HAP-1 (cell line): ENCODE measurements around the gene EBF3.

ENCODE experiments used
- DNase-seq, 2 experiments: peaks; one replicate each; pipeline ENCODE4 v3.0.0-alpha.2; 2016 to 2020; ENCODE audit warnings: low spot score in 2 of 2
- H3K27me3 ChIP-seq: fragments of 250-450 bp; sonication (Bioruptor Pico); 2 replicates; pipeline ENCODE4 v1.5.1; 2020; ENCODE audit warnings: low read depth, mild to moderate bottlenecking, moderate library complexity
- H3K36me3 ChIP-seq: fragments of 250-450 bp; sonication (Bioruptor Pico); replicated peaks from 2 replicates; pipeline ENCODE4 v1.5.1; 2020; ENCODE audit warnings: mild to moderate bottlenecking
- H3K4me1 ChIP-seq: fragments of 250-450 bp; sonication (Bioruptor Pico); 2 replicates; pipeline ENCODE4 v1.5.1; 2020; ENCODE audit warnings: mild to moderate bottlenecking
- H3K4me3 ChIP-seq: fragments of 250-450 bp; sonication (Bioruptor Pico); 2 replicates; pipeline ENCODE4 v1.5.1; 2020; ENCODE audit warnings: mild to moderate bottlenecking, moderate library complexity
- H3K9me3 ChIP-seq: fragments of 250-450 bp; sonication (Bioruptor Pico); 2 replicates; pipeline ENCODE4 v1.5.1; 2020; ENCODE audit warnings: mild to moderate bottlenecking, moderate library complexity
- in situ Hi-C: fragments of 300-500 bp; cut with MboI; formaldehyde crosslinking; loops from 3 replicates; pipeline ENCODE4 v1.14.3; 2020; ENCODE audit warnings: low sequenced_read_pairs, inconsistent platforms, mixed read lengths

EBF3 gene

GRCh38 chr10:129918836-129919235 lies 45.2 kb downstream of the EBF3 start:
- DNase-seq = no peak
- H3K9me3 ChIP-seq = no peaks in the 10 kb centered on the region
- no peak overlapping the region for H3K4me3 ChIP-seq
- in situ Hi-C loops = no loop called here
- H3K4me1 ChIP-seq = no peaks in the 10 kb centered on the region
- no peaks in the 10 kb centered on the region for H3K36me3 ChIP-seq
- no peaks in the 10 kb centered on the region for H3K27me3 ChIP-seq

- H3K36me3 ChIP-seq = no peaks in the 10 kb centered on the region
- DNase-seq = no peak
- in situ Hi-C loops = no loop called here
- no peaks in the 10 kb centered on the region for H3K27me3 ChIP-seq
- H3K4me1 ChIP-seq = peaks cover 2% of the 10 kb centered on the region
- H3K4me3 ChIP-seq = no peak overlapping the region
- H3K9me3 ChIP-seq = no peaks in the 10 kb centered on the region
Measured at GRCh38 chr10:129918401-129918800, 45.7 kb downstream of the EBF3 start.

- no peaks in the 10 kb centered on the region for H3K36me3 ChIP-seq
- no peaks in the 10 kb centered on the region for H3K27me3 ChIP-seq
- in situ Hi-C loops = no loop called here
- no peak for DNase-seq
- H3K9me3 ChIP-seq = no peaks in the 10 kb centered on the region
- no peak overlapping the region for H3K4me3 ChIP-seq
- peaks cover 7% of the 10 kb centered on the region for H3K4me1 ChIP-seq
Measured at GRCh38 chr10:129917936-129918335, 46.1 kb downstream of the EBF3 start.

GRCh38 chr10:129916506-129916995 lies 47.5 kb downstream of the EBF3 start:
- in situ Hi-C loops = no loop called here
- peaks cover 13% of the 10 kb centered on the region for H3K4me1 ChIP-seq
- H3K9me3 ChIP-seq = no peaks in the 10 kb centered on the region
- H3K36me3 ChIP-seq = no peaks in the 10 kb centered on the region
- no peak overlapping the region for H3K4me3 ChIP-seq
- DNase-seq = no peak
- H3K27me3 ChIP-seq = no peaks in the 10 kb centered on the region

- Histone ChIP-seq H3K27me3 (no peaks in the 10 kb centered on the region), H3K4me3 (no peak overlapping the region), H3K36me3 (no peaks in the 10 kb centered on the region), H3K4me1 (peaks cover 13% of the 10 kb centered on the region), H3K9me3 (no peaks in the 10 kb centered on the region)
- in situ Hi-C loops = no loop called here
- DNase-seq = no peak
Measured at GRCh38 chr10:129915526-129916378, 48.3 kb downstream of the EBF3 start.

GRCh38 chr10:129914960-129915359 lies 49.1 kb downstream of the EBF3 start:
- in situ Hi-C loops = no loop called here
- Histone ChIP-seq H3K36me3 (no peaks in the 10 kb centered on the region), H3K9me3 (no peaks in the 10 kb centered on the region), H3K4me3 (no peak overlapping the region), H3K27me3 (no peaks in the 10 kb centered on the region), H3K4me1 (peaks cover 13% of the 10 kb centered on the region)
- no peak for DNase-seq

GRCh38 chr10:129914153-129914855 lies 49.8 kb downstream of the EBF3 start:
- Histone ChIP-seq H3K4me1 (peaks cover 13% of the 10 kb centered on the region), H3K27me3 (no peaks in the 10 kb centered on the region), H3K9me3 (no peaks in the 10 kb centered on the region), H3K4me3 (no peak overlapping the region), H3K36me3 (no peaks in the 10 kb centered on the region)
- in situ Hi-C loops = no loop called here
- DNase-seq = no peak

GRCh38 chr10:129912986-129913695 lies 50.9 kb downstream of the EBF3 start:
- no peak for DNase-seq
- in situ Hi-C loops = no loop called here
- Histone ChIP-seq H3K4me3 (no peak overlapping the region), H3K27me3 (no peaks in the 10 kb centered on the region), H3K4me1 (peaks cover 13% of the 10 kb centered on the region), H3K36me3 (no peaks in the 10 kb centered on the region), H3K9me3 (no peaks in the 10 kb centered on the region)

- Histone ChIP-seq H3K4me1 (peaks cover 13% of the 10 kb centered on the region), H3K9me3 (no peaks in the 10 kb centered on the region), H3K4me3 (no peak overlapping the region), H3K27me3 (no peaks in the 10 kb centered on the region), H3K36me3 (no peaks in the 10 kb centered on the region)
- no peak for DNase-seq
- in situ Hi-C loops = no loop called here
Measured at GRCh38 chr10:129912166-129912917, 51.7 kb downstream of the EBF3 start.

GRCh38 chr10:129911451-129912165 lies 52.5 kb downstream of the EBF3 start:
- Histone ChIP-seq H3K36me3 (no peaks in the 10 kb centered on the region), H3K27me3 (no peaks in the 10 kb centered on the region), H3K9me3 (no peaks in the 10 kb centered on the region), H3K4me1 (peaks cover 13% of the 10 kb centered on the region), H3K4me3 (no peak overlapping the region)
- DNase-seq = no peak
- in situ Hi-C loops = no loop called here

GRCh38 chr10:129910861-129911260 lies 53.2 kb downstream of the EBF3 start:
- DNase-seq = no peak
- no peaks in the 10 kb centered on the region for H3K27me3 ChIP-seq
- H3K36me3 ChIP-seq = no peaks in the 10 kb centered on the region
- H3K4me3 ChIP-seq = no peak overlapping the region
- in situ Hi-C loops = no loop called here
- no peaks in the 10 kb centered on the region for H3K9me3 ChIP-seq
- peaks cover 13% of the 10 kb centered on the region for H3K4me1 ChIP-seq

GRCh38 chr10:129909531-129910256 lies 54.4 kb downstream of the EBF3 start:
- Histone ChIP-seq H3K27me3 (no peaks in the 10 kb centered on the region), H3K36me3 (no peaks in the 10 kb centered on the region), H3K4me3 (no peak overlapping the region), H3K4me1 (peaks cover 13% of the 10 kb centered on the region), H3K9me3 (no peaks in the 10 kb centered on the region)
- in situ Hi-C loops = no loop called here
- DNase-seq = no peak
